Measurements from ENCODE around the gene C1GALT1C1L. TPM values are rescaled to one million over a fixed set of nuclear protein-coding genes. Genes with fewer than 3 reads are reported as not detected.

Gene C1GALT1C1L
- polyA plus RNA-seq, 1 donor from 2014 or later, result not detected

DNA sequence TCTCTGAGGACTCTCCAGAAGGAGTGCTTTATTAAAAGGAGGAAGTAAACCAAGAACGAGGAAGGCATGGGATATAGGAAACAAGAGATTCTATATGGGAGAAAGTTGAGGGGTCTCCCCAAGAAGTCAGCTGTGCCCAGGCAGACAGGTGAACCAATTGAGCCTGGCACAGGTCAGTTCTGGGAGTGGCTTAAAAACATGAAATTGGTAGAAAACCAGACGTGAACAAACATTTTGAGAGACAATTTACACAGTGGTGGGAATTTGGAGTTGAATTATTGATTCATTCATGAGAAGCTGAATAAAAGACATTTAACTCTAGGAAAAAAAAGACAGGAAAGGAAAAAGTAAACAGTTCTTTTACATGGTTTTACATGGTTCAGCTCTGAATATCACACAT lies 22.7 kb downstream of the C1GALT1C1L start:
- TF ChIP-seq EZH2 (IDR thresholded peaks at IDR 0.05; ENCODE audit: borderline replicate concordance, insufficient read depth, low read length, poor library complexity, severe bottlenecking), result no peak
- TF ChIP-seq RAD21 (conservative IDR thresholded peaks at IDR 0.05), result no peak
- no peak for TF ChIP-seq POLR2AphosphoS5 (IDR thresholded peaks at IDR 0.05)
- TF ChIP-seq EP300 (conservative IDR thresholded peaks at IDR 0.05; ENCODE audit: poor library complexity, severe bottlenecking), result no peak
- TF ChIP-seq TAF1 (IDR thresholded peaks at IDR 0.05; ENCODE audit: low read depth), result no peak
- TF ChIP-seq, protein P1, sequence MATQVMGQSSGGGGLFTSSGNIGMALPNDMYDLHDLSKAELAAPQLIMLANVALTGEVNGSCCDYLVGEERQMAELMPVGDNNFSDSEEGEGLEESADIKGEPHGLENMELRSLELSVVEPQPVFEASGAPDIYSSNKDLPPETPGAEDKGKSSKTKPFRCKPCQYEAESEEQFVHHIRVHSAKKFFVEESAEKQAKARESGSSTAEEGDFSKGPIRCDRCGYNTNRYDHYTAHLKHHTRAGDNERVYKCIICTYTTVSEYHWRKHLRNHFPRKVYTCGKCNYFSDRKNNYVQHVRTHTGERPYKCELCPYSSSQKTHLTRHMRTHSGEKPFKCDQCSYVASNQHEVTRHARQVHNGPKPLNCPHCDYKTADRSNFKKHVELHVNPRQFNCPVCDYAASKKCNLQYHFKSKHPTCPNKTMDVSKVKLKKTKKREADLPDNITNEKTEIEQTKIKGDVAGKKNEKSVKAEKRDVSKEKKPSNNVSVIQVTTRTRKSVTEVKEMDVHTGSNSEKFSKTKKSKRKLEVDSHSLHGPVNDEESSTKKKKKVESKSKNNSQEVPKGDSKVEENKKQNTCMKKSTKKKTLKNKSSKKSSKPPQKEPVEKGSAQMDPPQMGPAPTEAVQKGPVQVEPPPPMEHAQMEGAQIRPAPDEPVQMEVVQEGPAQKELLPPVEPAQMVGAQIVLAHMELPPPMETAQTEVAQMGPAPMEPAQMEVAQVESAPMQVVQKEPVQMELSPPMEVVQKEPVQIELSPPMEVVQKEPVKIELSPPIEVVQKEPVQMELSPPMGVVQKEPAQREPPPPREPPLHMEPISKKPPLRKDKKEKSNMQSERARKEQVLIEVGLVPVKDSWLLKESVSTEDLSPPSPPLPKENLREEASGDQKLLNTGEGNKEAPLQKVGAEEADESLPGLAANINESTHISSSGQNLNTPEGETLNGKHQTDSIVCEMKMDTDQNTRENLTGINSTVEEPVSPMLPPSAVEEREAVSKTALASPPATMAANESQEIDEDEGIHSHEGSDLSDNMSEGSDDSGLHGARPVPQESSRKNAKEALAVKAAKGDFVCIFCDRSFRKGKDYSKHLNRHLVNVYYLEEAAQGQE (IDR thresholded peaks at IDR 0.05; ENCODE audit: borderline replicate concordance), result no peak
- TF ChIP-seq, protein P2, sequence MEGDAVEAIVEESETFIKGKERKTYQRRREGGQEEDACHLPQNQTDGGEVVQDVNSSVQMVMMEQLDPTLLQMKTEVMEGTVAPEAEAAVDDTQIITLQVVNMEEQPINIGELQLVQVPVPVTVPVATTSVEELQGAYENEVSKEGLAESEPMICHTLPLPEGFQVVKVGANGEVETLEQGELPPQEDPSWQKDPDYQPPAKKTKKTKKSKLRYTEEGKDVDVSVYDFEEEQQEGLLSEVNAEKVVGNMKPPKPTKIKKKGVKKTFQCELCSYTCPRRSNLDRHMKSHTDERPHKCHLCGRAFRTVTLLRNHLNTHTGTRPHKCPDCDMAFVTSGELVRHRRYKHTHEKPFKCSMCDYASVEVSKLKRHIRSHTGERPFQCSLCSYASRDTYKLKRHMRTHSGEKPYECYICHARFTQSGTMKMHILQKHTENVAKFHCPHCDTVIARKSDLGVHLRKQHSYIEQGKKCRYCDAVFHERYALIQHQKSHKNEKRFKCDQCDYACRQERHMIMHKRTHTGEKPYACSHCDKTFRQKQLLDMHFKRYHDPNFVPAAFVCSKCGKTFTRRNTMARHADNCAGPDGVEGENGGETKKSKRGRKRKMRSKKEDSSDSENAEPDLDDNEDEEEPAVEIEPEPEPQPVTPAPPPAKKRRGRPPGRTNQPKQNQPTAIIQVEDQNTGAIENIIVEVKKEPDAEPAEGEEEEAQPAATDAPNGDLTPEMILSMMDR (IDR thresholded peaks at IDR 0.05; ENCODE audit: poor library complexity, severe bottlenecking), result no peak
- no peak for TF ChIP-seq SMC3 (conservative IDR thresholded peaks at IDR 0.05; ENCODE audit: poor library complexity)
- no peak for TF ChIP-seq MXI1 (conservative IDR thresholded peaks at IDR 0.05; ENCODE audit: poor library complexity, severe bottlenecking)
- no peak overlapping the region for H3K9ac ChIP-seq (ENCODE audit: low read length)
- H3K9me2 ChIP-seq (ENCODE audit: insufficient read depth, low read length), result no peaks in the 10 kb centered on the region
- no peak overlapping the region for H3K4me2 ChIP-seq (ENCODE audit: low read length)
- H3K9me3 ChIP-seq (ENCODE audit: low read length), result no peaks in the 10 kb centered on the region
- H3K4me3 ChIP-seq (ENCODE audit: low read length), result no peak overlapping the region
- no peaks in the 10 kb centered on the region for H4K20me1 ChIP-seq (ENCODE audit: insufficient read depth)
- H3K27me3 ChIP-seq (ENCODE audit: insufficient read depth, low read depth, low read length), result no peaks in the 10 kb centered on the region
- H3F3A ChIP-seq (ENCODE audit: insufficient read depth, low read length, poor library complexity, severe bottlenecking), result no peaks in the 10 kb centered on the region
- H3K36me3 ChIP-seq (ENCODE audit: insufficient read depth, low read length), result no peaks in the 10 kb centered on the region
- no peak overlapping the region for H3K27ac ChIP-seq (ENCODE audit: low read length)
- H2AFZ ChIP-seq (ENCODE audit: low read depth, low read length), result no peak overlapping the region
- no peaks in the 10 kb centered on the region for H3K79me2 ChIP-seq (replicated peaks; ENCODE audit: insufficient read depth, low read length)

DNA sequence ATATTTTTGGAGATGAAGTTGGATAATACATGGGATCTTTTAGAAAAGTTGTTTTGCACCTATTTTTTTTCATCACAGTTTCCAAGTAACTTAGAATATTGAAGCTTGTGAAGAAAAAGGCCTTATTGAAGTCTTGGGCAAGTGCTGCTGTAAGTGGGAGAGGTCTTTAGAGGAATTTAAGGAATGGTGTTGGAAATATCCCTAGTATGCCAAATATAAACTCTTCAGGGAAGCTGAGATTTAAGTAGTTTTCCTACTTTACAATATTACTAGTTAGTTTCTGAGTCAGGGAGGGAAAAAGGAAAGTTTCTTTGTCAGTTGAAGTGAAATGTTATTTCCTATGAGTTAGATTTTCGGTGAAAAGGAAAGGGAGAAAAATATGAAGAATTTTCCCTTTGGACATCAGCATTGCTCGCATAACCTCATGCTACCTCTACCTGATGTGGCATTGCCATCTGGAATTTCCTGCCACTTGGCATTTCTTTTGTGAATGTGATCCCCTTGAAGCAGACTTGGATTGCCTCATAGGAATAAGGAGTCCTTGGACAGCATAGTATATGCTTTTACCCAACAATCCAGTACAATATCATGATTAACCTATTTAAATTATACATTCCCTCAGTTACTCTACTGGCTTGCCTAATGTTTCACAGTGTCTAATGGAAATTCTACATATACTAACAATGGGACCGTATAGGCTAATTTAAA lies 27.1 kb downstream of the C1GALT1C1L start:
- H3K79me2 ChIP-seq (replicated peaks; ENCODE audit: insufficient read depth, low read length), result no peaks in the 10 kb centered on the region
- no peaks in the 10 kb centered on the region for H3K9me2 ChIP-seq (ENCODE audit: insufficient read depth, low read length)
- no peaks in the 10 kb centered on the region for H3F3A ChIP-seq (ENCODE audit: insufficient read depth, low read length, poor library complexity, severe bottlenecking)
- no peaks in the 10 kb centered on the region for H3K9me3 ChIP-seq (ENCODE audit: low read length)
- no peak overlapping the region for H2AFZ ChIP-seq (ENCODE audit: low read depth, low read length)
- no peak overlapping the region for H3K27ac ChIP-seq (ENCODE audit: low read length)
- no peak for TF ChIP-seq TAF1 (IDR thresholded peaks at IDR 0.05; ENCODE audit: low read depth)
- no peak for TF ChIP-seq SMC3 (conservative IDR thresholded peaks at IDR 0.05; ENCODE audit: poor library complexity)
- TF ChIP-seq MXI1 (conservative IDR thresholded peaks at IDR 0.05; ENCODE audit: poor library complexity, severe bottlenecking), result no peak
- H4K20me1 ChIP-seq (ENCODE audit: insufficient read depth), result no peaks in the 10 kb centered on the region
- H3K36me3 ChIP-seq (ENCODE audit: insufficient read depth, low read length), result no peaks in the 10 kb centered on the region
- no peak overlapping the region for H3K4me2 ChIP-seq (ENCODE audit: low read length)
- no peak overlapping the region for H3K9ac ChIP-seq (ENCODE audit: low read length)
- no peak overlapping the region for H3K4me3 ChIP-seq (ENCODE audit: low read length)
- no peaks in the 10 kb centered on the region for H3K27me3 ChIP-seq (ENCODE audit: insufficient read depth, low read depth, low read length)
